Pancreas (tissue), 10 donors: ENCODE data around the gene FBLN2. TPM values are rescaled to one million over a fixed set of nuclear protein-coding genes. Genes with fewer than 3 reads are reported as not detected.

Experiments used
- ATAC-seq, 4 donors: fragments of 200-7000 bp; cut with Tn5 transposase; one replicate each; pipeline versions ENCODE4 v1.8.0 to v1.9.1; 2020; ENCODE audit warnings: mild to moderate bottlenecking in 4 of 4, moderate library complexity in 4 of 4
- DNase-seq, 6 donors: peaks; one replicate each; pipeline ENCODE4 v3.0.0-alpha.2; 2020
- FAIRE-seq: peaks from 2 replicates; lab custom pipeline; 2012; peaks lifted over from hg19 to GRCh38; lab: Jason Lieb, UNC
- H3K27ac ChIP-seq, 4 donors: fragments of 200-600 bp; sonication (generic); 1 replicate in 3 of 4; 2 replicates in 1 of 4; pipeline versions ENCODE4 v1.5.0 to v1.8.0; 2020
- H3K27me3 ChIP-seq, 4 donors: fragments of 200-600 bp; one replicate each; pipeline ENCODE4 v1.8.0; 2021
- H3K36me3 ChIP-seq, 3 donors: fragments of 200-600 bp; sonication (generic) in 1 of 3; one replicate each; pipeline versions ENCODE4 v1.5.0 to v1.8.0; 2020 to 2021
- H3K4me1 ChIP-seq, 3 donors: fragments of 200-600 bp; one replicate each; pipeline ENCODE4 v1.8.0; 2021
- H3K4me3 ChIP-seq, 4 donors: fragments of 200-600 bp; sonication (generic) in 2 of 4; one replicate each; pipeline versions ENCODE4 v1.5.0 to v1.8.0; 2020 to 2021
- H3K9me3 ChIP-seq, 4 donors: fragments of 200-600 bp; one replicate each; pipeline ENCODE4 v1.8.0; 2021
- WGBS, 2 donors: extraction: QIAGEN DNeasy Blood & Tissue Kit; methylation state at CpG; one replicate each; pipeline ENCODE4 v1.1.7; 2013; 5-methylcytosine and 5-hydroxymethylcytosine counted together
- intact Hi-C, 3 donors: fragments of 100-400 bp; cut with DNase I; formaldehyde crosslinking; loops; one replicate each; pipeline versions ENCODE4 v1.11.1 to v1.14.2; 2022
- polyA plus RNA-seq, 2 donors: library from polyadenylated mRNA; stranded (reverse); fragments of 200-250 nt; gene quantifications; one replicate each; pipeline ENCODE4 v1.2.3, GENCODE V29; 2013
- total RNA-seq, 6 donors: library from RNA; stranded (reverse); fragmentation: NEBNext Ultra II Directional in 4 of 6; extraction: Animal tissue kit (Norgen Biotek cat#: 25700) in 4 of 6; gene quantifications; one replicate each; pipeline versions ENCODE4 v1.2.1 to v1.2.4, GENCODE V29; 2021 to 2023
- TF ChIP-seq, protein P1 (sequence below), 4 donors: fragments of 200-600 bp; sonication (generic) in 3 of 4; IDR thresholded peaks; one replicate each; pipeline versions ENCODE4 v1.5.0 to v1.8.0; 2021; ENCODE audit warnings: antibody characterized with exemption in 4 of 4
- donor health status: healthy with polysubstance abuse.
- donor health status: DM: no; HTN: no; CAD: no; lungs with moderate emphysema.
- donor health status: DM: no; HTN: no; CAD: no.
- donor health status: control.
- donor health status: control.
- donor health status: Bipolar disorder and iron deficiency.
- donor health status: DM: yes; HTN: yes; CAD: no.
- donor health status: DM: no; HTN: no; CAD: no.
- donor health status: DM: no; HTN: no; CAD: no.
- donor health status: DM: yes; HTN: yes; CAD: no.

FBLN2 gene
- total and polyA plus RNA-seq, 8 donors = 2.4 to 21.8 (median 4.2) TPM

DNA sequence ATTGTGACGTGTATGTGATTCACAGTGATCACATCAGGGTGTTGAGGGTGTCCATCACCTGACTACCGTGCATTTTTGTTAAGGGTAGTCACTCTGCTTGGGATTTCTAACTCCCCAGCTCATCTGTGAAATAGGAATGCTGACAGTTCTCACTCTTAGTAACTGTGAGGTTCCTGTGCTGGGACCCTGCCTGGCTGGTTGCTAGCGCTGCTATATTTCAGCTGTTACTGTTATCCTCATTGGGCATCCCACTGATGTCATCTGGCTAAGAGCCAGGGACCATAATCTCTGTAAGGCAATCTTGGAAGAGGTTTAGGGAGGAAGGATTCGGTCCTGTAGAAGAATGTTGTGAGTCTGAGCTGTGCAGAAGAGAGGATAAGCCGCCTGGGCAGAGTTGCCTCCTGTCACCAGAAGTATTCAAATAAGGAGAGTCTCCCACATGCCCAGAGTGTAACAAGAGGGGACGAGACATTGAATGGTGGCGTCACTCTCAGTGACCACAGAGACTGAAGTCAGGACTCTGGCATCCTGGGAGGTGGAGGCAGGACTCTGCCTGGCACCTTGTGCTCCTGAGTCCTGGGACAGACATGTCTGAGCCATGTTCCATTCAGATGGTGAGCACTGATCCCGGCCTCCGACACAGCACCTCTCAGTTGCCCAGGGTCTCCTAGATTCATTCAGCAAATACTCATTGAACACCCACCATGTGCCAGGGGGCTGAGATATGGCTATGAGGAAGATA, 52.2 kb downstream of the FBLN2 start:
- no peak overlapping the region for H3K27ac ChIP-seq
- WGBS, 2 donors = 82 to 87% methylated on average over 9 of the region's 9 CpGs
- TF ChIP-seq, protein P1, sequence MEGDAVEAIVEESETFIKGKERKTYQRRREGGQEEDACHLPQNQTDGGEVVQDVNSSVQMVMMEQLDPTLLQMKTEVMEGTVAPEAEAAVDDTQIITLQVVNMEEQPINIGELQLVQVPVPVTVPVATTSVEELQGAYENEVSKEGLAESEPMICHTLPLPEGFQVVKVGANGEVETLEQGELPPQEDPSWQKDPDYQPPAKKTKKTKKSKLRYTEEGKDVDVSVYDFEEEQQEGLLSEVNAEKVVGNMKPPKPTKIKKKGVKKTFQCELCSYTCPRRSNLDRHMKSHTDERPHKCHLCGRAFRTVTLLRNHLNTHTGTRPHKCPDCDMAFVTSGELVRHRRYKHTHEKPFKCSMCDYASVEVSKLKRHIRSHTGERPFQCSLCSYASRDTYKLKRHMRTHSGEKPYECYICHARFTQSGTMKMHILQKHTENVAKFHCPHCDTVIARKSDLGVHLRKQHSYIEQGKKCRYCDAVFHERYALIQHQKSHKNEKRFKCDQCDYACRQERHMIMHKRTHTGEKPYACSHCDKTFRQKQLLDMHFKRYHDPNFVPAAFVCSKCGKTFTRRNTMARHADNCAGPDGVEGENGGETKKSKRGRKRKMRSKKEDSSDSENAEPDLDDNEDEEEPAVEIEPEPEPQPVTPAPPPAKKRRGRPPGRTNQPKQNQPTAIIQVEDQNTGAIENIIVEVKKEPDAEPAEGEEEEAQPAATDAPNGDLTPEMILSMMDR (IDR thresholded peaks at IDR 0.05) = no peak
- peaks cover 0 to 4% (median 0%) of the 10 kb centered on the region in 3 donors for H3K4me1 ChIP-seq
- ATAC-seq (no peak), DNase-seq (no peak), FAIRE-seq (no peak)
- no peaks in the 10 kb centered on the region for H3K36me3 ChIP-seq
- H3K4me3 ChIP-seq = no peak overlapping the region
- intact Hi-C loops = no loop called here
- no peaks in the 10 kb centered on the region for H3K27me3 ChIP-seq
- H3K9me3 ChIP-seq = no peaks in the 10 kb centered on the region

DNA sequence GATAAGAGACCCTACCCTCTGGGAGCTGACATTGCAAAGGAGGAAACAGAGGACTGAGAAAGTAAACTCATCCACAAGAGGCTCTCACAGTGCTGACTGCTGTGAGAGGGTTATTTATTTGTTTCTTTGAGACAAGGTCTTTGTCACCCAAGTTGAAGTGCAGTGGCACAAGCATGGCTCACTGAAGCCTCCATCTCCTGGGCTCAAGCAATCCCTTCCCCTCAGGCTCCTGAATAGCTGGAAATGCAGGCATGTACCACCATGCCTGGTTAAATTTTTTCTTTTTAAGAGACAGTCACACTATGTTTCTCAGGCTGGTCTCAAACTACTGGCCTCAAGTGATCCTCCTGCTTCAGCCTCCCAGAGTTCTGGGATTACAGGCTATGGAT, 52.8 kb downstream of the FBLN2 start:
- intact Hi-C loops = no loop called here
- Histone ChIP-seq H3K27ac (no peak overlapping the region), H3K27me3 (no peaks in the 10 kb centered on the region), H3K4me3 (no peak overlapping the region), H3K36me3 (no peaks in the 10 kb centered on the region), H3K4me1 (peaks cover 0 to 4% (median 0%) of the 10 kb centered on the region in 3 donors), H3K9me3 (no peaks in the 10 kb centered on the region)
- DNase-seq = no peak
- TF ChIP-seq, protein P1 (IDR thresholded peaks at IDR 0.05) = no peak
- FAIRE-seq = no peak
- ATAC-seq = no peak

DNA sequence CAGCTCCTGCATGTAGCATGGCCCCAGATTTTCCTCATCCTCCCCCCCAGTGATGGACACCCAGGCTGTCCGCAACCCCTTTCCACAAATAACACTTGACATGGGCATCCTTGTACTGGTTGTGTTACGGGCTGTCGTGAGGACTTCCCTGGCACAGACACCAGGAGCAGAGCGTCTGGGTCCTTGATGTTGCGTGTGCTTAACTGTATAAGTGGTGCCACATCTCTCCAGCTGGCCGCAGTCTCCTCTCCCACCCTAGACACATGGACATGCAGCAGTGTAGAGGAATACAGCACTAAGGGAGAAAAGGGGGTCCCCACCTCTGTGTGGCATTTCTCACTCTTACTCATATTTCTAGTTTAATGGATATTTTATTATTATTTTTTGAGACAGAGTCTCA, 56.6 kb downstream of the FBLN2 start:
- H3K27me3 ChIP-seq = no peaks in the 10 kb centered on the region
- TF ChIP-seq, protein P1 (IDR thresholded peaks at IDR 0.05) = no peak
- no peak overlapping the region for H3K27ac ChIP-seq
- H3K4me1 ChIP-seq = no peaks in the 10 kb centered on the region
- WGBS, 2 donors = 89 to 94% methylated on average over 6 of the region's 6 CpGs
- ATAC-seq (no peak), DNase-seq (no peak), FAIRE-seq (no peak)
- intact Hi-C loops = no loop called here
- no peak overlapping the region for H3K4me3 ChIP-seq
- no peaks in the 10 kb centered on the region for H3K36me3 ChIP-seq
- no peaks in the 10 kb centered on the region for H3K9me3 ChIP-seq

DNA sequence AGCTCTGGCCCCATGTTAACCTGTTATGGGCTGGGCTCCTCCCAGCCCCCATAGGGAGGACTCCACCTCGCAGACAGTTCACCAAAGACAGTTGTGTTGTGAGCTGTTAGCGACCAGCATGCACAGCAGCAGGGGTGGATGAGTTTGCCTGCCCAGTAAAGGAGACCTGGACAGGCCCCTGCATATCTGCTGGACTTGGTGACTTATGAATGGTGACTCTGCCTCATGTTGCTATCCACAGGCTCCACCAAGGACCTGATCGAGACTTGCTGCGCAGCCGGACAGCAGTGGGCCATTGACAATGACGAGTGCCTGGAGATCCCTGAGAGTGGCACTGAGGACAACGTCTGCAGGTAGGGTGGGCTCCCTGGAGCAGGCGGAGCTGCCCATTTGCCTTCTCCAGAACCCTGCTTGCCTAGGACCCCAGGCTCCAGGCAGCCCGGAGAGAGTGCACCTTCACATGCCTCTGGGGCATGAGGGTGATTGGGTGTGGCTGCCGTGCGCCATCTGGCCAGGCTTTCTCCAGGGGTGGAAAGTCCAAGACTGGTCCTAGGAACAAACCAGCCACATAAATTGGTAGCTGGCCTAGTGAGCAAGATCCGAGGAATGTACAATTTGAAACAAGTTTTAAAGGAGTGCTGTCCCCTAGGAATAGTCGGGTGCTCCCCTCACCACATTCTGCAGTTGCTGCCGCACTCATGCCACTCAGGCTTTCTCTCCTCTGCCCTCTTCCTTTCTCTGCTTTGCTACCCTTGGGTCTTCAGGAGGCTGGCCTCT, 59.1 kb downstream of the FBLN2 start:
- 84% methylated on average over 14 of the region's 14 CpGs for WGBS, 2 donors
- intact Hi-C loops = no loop called here
- Histone ChIP-seq H3K4me1 (no peaks in the 10 kb centered on the region), H3K27me3 (no peaks in the 10 kb centered on the region), H3K36me3 (no peaks in the 10 kb centered on the region), H3K4me3 (no peak overlapping the region), H3K27ac (no peak overlapping the region), H3K9me3 (no peaks in the 10 kb centered on the region)
- ATAC-seq (no peak), DNase-seq (no peak), FAIRE-seq (no peak)
- TF ChIP-seq, protein P1 (IDR thresholded peaks at IDR 0.05) = no peak
